Kidney epithelial cell (primary cell): ENCODE measurements around the gene CC2D2A. TPM values are rescaled to one million over a fixed set of nuclear protein-coding genes. Genes with fewer than 3 reads are reported as not detected.

ENCODE experiments used
- DNase-seq: peaks from one replicate; pipeline ENCODE4 v3.0.0-alpha.2; 2010; ENCODE audit warnings: low read depth
- H3K27me3 ChIP-seq: 2 replicates; pipeline ENCODE4 v1.6.0; 2011; ENCODE audit warnings: low read length; ENCODE audit not compliant: control insufficient read depth, insufficient read depth
- H3K36me3 ChIP-seq: 2 replicates; pipeline ENCODE4 v1.5.1; 2011; ENCODE audit warnings: low read length; ENCODE audit not compliant: control insufficient read depth, insufficient read depth
- H3K4me3 ChIP-seq: 2 replicates; pipeline ENCODE4 v1.5.1; 2011; ENCODE audit warnings: low read depth, mild to moderate bottlenecking, control low read depth, low read length
- total RNA-seq: library from RNA; depleted of rRNA; stranded (reverse); fragments of >200 nt; gene quantifications from 2 replicates; pipeline ENCODE4 v1.2.3, GENCODE V29; 2015
- TF ChIP-seq, protein P1 (sequence below): IDR thresholded peaks from 2 replicates; pipeline ENCODE4 v1.5.1; 2011; ENCODE audit warnings: mild to moderate bottlenecking, moderate library complexity, low read length, control low read depth, inconsistent platforms; ENCODE audit not compliant: insufficient read depth, poor library complexity, severe bottlenecking

The CC2D2A gene
- total RNA-seq, 1 donor from 2014 or later: 18.3 TPM

DNA sequence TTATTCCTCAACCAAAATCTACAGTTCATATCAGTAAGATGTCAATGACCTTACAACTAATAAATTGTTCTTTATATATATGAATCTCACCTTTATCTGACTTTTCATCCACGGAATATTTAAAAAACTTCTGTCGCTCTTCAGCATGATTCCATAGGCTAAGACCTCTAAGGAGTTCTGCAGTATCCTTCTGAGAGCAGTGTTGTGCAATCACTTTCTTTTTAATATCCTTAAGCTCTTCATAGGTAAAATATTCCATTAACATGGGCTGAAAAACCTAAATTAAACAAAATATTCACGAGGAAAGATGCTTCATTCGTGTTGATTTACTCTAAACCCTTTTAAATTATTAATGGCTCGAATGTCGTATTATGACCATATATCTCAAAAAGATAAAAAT, 168.7 kb downstream of the CC2D2A start:
- no peak for DNase-seq
- TF ChIP-seq, protein P1, sequence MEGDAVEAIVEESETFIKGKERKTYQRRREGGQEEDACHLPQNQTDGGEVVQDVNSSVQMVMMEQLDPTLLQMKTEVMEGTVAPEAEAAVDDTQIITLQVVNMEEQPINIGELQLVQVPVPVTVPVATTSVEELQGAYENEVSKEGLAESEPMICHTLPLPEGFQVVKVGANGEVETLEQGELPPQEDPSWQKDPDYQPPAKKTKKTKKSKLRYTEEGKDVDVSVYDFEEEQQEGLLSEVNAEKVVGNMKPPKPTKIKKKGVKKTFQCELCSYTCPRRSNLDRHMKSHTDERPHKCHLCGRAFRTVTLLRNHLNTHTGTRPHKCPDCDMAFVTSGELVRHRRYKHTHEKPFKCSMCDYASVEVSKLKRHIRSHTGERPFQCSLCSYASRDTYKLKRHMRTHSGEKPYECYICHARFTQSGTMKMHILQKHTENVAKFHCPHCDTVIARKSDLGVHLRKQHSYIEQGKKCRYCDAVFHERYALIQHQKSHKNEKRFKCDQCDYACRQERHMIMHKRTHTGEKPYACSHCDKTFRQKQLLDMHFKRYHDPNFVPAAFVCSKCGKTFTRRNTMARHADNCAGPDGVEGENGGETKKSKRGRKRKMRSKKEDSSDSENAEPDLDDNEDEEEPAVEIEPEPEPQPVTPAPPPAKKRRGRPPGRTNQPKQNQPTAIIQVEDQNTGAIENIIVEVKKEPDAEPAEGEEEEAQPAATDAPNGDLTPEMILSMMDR: no peak
- Histone ChIP-seq H3K4me3 (no peak overlapping the region), H3K36me3 (no peaks in the 10 kb centered on the region), H3K27me3 (no peaks in the 10 kb centered on the region)

DNA sequence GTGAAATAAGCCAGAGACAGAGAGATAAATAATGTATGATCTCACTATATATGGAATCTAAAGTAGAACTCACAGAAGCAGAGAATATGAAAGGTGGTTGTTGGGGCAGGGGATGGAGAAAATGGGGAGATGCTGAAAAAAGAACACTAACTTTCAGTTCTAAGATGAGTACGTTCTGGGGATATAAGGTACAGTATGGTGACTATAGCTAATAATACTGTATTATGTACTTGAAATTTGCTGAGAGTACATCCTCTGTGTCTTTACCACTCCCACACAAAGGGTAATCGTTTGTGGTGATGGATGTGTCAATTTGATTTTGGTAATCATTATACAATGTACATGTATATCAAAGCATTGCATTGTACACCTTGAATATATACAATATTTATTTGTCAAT, 178.9 kb downstream of the CC2D2A start:
- TF ChIP-seq, protein P1: no peak
- Histone ChIP-seq H3K4me3 (no peak overlapping the region), H3K27me3 (no peaks in the 10 kb centered on the region), H3K36me3 (no peaks in the 10 kb centered on the region)
- DNase-seq: no peak

DNA sequence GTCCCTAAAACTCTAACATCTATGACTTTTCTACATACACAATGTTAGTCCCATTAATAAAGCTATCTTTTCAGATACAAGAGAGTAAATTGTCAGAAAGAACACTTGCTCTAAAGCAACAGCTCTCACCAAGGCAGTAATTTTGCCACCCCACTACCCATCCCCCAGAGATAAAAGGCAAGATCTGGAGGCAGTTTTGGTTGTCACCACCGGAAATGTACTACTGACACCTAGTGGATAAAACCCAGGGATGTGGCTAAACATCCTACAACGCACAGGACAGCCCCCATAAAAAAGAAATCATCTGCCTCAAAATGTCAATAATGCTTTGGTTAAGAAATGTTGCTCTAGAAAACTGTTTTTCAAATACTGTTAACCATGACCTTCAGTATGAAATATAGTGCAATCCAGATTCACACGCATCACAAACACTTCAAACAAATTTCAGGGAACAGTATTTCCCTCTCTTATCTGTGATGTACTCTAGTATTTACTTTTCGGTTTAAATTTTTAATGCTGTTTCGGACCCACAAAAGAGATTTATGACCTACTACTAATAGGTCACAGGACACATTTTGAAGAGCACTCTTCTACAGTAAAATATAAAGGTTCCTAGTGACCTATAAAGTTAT, 180.3 kb downstream of the CC2D2A start:
- no peak overlapping the region for H3K4me3 ChIP-seq
- no peak for DNase-seq
- TF ChIP-seq, protein P1: peak; percentile 63
- no peaks in the 10 kb centered on the region for H3K36me3 ChIP-seq
- H3K27me3 ChIP-seq: no peaks in the 10 kb centered on the region

Other genes starting within 250 kb of the CC2D2A start
- not detected in 2 replicates for gene C1QTNF7, start 41.8 kb upstream of the CC2D2A start, total RNA-seq
- gene FBXL5, start 185.5 kb downstream of the CC2D2A start, total RNA-seq: 44.1 and 51.1 TPM in 2 replicates
- gene FAM200B, start 211.9 kb downstream of the CC2D2A start, total RNA-seq: 25.7 and 42.1 TPM in 2 replicates
- gene BST1, start 233.2 kb downstream of the CC2D2A start, total RNA-seq: 3.4 and 4.9 TPM in 2 replicates